Measurements from ENCODE around the gene TIMM22. TPM values are rescaled to one million over a fixed set of nuclear protein-coding genes. Genes with fewer than 3 reads are reported as not detected.

The TIMM22 gene
- total RNA-seq, 1 donor from 2014 or later, result 14.7 TPM

- DNase-seq, result no peak
- no peak overlapping the region for H3K4me3 Mint-ChIP-seq
- H3K36me3 Mint-ChIP-seq (ENCODE audit: low read depth), result peaks cover 1% of the 10 kb centered on the region
These were observed 32.4 kb downstream of the TIMM22 start for GRCh38 chr17:1029196-1029921.

GRCh38 chr17:1029922-1030644 lies 33.2 kb downstream of the TIMM22 start:
- Mint-ChIP-seq H3K36me3 (ENCODE audit: low read depth) (peaks cover 1% of the 10 kb centered on the region), H3K4me1 (no peaks in the 10 kb centered on the region), H3K27ac (no peak overlapping the region), H3K27me3 (no peaks in the 10 kb centered on the region), H3K9me3 (no peaks in the 10 kb centered on the region), H3K4me3 (no peak overlapping the region)
- intact Hi-C loops (cut with micrococcal nuclease), result no loop called here
- no peak for DNase-seq

More at GRCh38 chr17:1029196-1029921, 32.4 kb downstream of the TIMM22 start:
- Mint-ChIP-seq H3K27me3 (no peaks in the 10 kb centered on the region), H3K27ac (no peak overlapping the region), H3K4me1 (no peaks in the 10 kb centered on the region), H3K9me3 (no peaks in the 10 kb centered on the region)
- intact Hi-C loops (cut with micrococcal nuclease), result no loop called here

GRCh38 chr17:1030684-1031532 lies 34.0 kb downstream of the TIMM22 start:
- intact Hi-C loops (cut with micrococcal nuclease), result no loop called here
- H3K27me3 Mint-ChIP-seq, result no peaks in the 10 kb centered on the region
- no peak overlapping the region for H3K27ac Mint-ChIP-seq
- no peak for DNase-seq
- no peaks in the 10 kb centered on the region for H3K9me3 Mint-ChIP-seq
- H3K4me3 Mint-ChIP-seq, result no peak overlapping the region
- H3K36me3 Mint-ChIP-seq (ENCODE audit: low read depth), result no peaks in the 10 kb centered on the region
- H3K4me1 Mint-ChIP-seq, result no peaks in the 10 kb centered on the region

GRCh38 chr17:1031711-1032110 lies 34.8 kb downstream of the TIMM22 start:
- H3K9me3 Mint-ChIP-seq, result no peaks in the 10 kb centered on the region
- H3K36me3 Mint-ChIP-seq (ENCODE audit: low read depth), result peaks cover 2% of the 10 kb centered on the region
- intact Hi-C loops (cut with micrococcal nuclease), result no loop called here
- no peaks in the 10 kb centered on the region for H3K27me3 Mint-ChIP-seq
- H3K4me1 Mint-ChIP-seq, result no peaks in the 10 kb centered on the region
- no peak overlapping the region for H3K27ac Mint-ChIP-seq
- no peak for DNase-seq
- H3K4me3 Mint-ChIP-seq, result no peak overlapping the region

- Mint-ChIP-seq H3K4me3 (no peak overlapping the region), H3K4me1 (no peaks in the 10 kb centered on the region), H3K27ac (no peak overlapping the region), H3K27me3 (no peaks in the 10 kb centered on the region), H3K36me3 (ENCODE audit: low read depth) (peaks cover 2% of the 10 kb centered on the region), H3K9me3 (no peaks in the 10 kb centered on the region)
- no peak for DNase-seq
- intact Hi-C loops (cut with micrococcal nuclease), result no loop called here
These were observed 35.5 kb downstream of the TIMM22 start for GRCh38 chr17:1032391-1032790.

GRCh38 chr17:1033503-1033902 lies 36.6 kb downstream of the TIMM22 start:
- no peaks in the 10 kb centered on the region for H3K27me3 Mint-ChIP-seq
- no peaks in the 10 kb centered on the region for H3K4me1 Mint-ChIP-seq
- peaks cover 3% of the 10 kb centered on the region for H3K36me3 Mint-ChIP-seq (ENCODE audit: low read depth)
- no peak overlapping the region for H3K27ac Mint-ChIP-seq
- no peak for DNase-seq
- no peak overlapping the region for H3K4me3 Mint-ChIP-seq
- H3K9me3 Mint-ChIP-seq, result no peaks in the 10 kb centered on the region
- intact Hi-C loops (cut with micrococcal nuclease), result no loop called here

GRCh38 chr17:1034652-1035210 lies 37.8 kb downstream of the TIMM22 start:
- Mint-ChIP-seq H3K4me1 (no peaks in the 10 kb centered on the region), H3K36me3 (ENCODE audit: low read depth) (peaks cover 4% of the 10 kb centered on the region), H3K27ac (no peak overlapping the region), H3K4me3 (no peak overlapping the region), H3K27me3 (no peaks in the 10 kb centered on the region), H3K9me3 (no peaks in the 10 kb centered on the region)
- no peak for DNase-seq
- intact Hi-C loops (cut with micrococcal nuclease), result no loop called here

- Mint-ChIP-seq H3K4me1 (no peaks in the 10 kb centered on the region), H3K27ac (no peak overlapping the region), H3K36me3 (ENCODE audit: low read depth) (peaks cover 4% of the 10 kb centered on the region), H3K4me3 (no peak overlapping the region), H3K9me3 (no peaks in the 10 kb centered on the region), H3K27me3 (no peaks in the 10 kb centered on the region)
- DNase-seq, result no peak
- intact Hi-C loops (cut with micrococcal nuclease), result no loop called here
These were observed 38.7 kb downstream of the TIMM22 start for GRCh38 chr17:1035546-1036170.

GRCh38 chr17:1036171-1036844 lies 39.4 kb downstream of the TIMM22 start:
- DNase-seq, result no peak
- Mint-ChIP-seq H3K36me3 (ENCODE audit: low read depth) (peaks cover 4% of the 10 kb centered on the region), H3K4me3 (no peak overlapping the region), H3K4me1 (no peaks in the 10 kb centered on the region), H3K27ac (no peak overlapping the region), H3K27me3 (no peaks in the 10 kb centered on the region), H3K9me3 (no peaks in the 10 kb centered on the region)
- intact Hi-C loops (cut with micrococcal nuclease), result no loop called here

- no peak for DNase-seq
- no peak overlapping the region for H3K27ac Mint-ChIP-seq
- H3K4me3 Mint-ChIP-seq, result no peak overlapping the region
- no peaks in the 10 kb centered on the region for H3K4me1 Mint-ChIP-seq
- intact Hi-C loops (cut with micrococcal nuclease), result no loop called here
- peaks cover 7% of the 10 kb centered on the region for H3K36me3 Mint-ChIP-seq (ENCODE audit: low read depth)
- no peaks in the 10 kb centered on the region for H3K9me3 Mint-ChIP-seq
- H3K27me3 Mint-ChIP-seq, result no peaks in the 10 kb centered on the region
These were observed 39.9 kb downstream of the TIMM22 start for GRCh38 chr17:1036845-1037237.

GRCh38 chr17:1037238-1037879 lies 40.4 kb downstream of the TIMM22 start:
- H3K27me3 Mint-ChIP-seq, result no peaks in the 10 kb centered on the region
- H3K9me3 Mint-ChIP-seq, result no peaks in the 10 kb centered on the region
- no peaks in the 10 kb centered on the region for H3K4me1 Mint-ChIP-seq
- H3K4me3 Mint-ChIP-seq, result no peak overlapping the region
- intact Hi-C loops (cut with micrococcal nuclease), result no loop called here
- no peak for DNase-seq
- no peak overlapping the region for H3K27ac Mint-ChIP-seq
- H3K36me3 Mint-ChIP-seq (ENCODE audit: low read depth), result peaks cover 11% of the 10 kb centered on the region

- Mint-ChIP-seq H3K9me3 (no peaks in the 10 kb centered on the region), H3K4me1 (no peaks in the 10 kb centered on the region), H3K4me3 (no peak overlapping the region), H3K36me3 (ENCODE audit: low read depth) (peaks cover 17% of the 10 kb centered on the region), H3K27me3 (no peaks in the 10 kb centered on the region), H3K27ac (no peak overlapping the region)
- DNase-seq, result no peak
- intact Hi-C loops (cut with micrococcal nuclease), result no loop called here
These were observed 41.7 kb downstream of the TIMM22 start for GRCh38 chr17:1038459-1039122.

Data from activated CD4-positive, alpha-beta T cell treated with anti-CD3 and anti-CD28 coated beads, Interleukin-2, amount 10 ng/mL, durations not matched to agents 24 days and 14 days (primary cell).